ENCODE measurements around the gene DEPP1. TPM values are rescaled to one million over a fixed set of nuclear protein-coding genes. Genes with fewer than 3 reads are reported as not detected.

The DEPP1 gene
- total RNA-seq, 2 donors from 2014 or later: 0.31 to 0.53 TPM

DNA sequence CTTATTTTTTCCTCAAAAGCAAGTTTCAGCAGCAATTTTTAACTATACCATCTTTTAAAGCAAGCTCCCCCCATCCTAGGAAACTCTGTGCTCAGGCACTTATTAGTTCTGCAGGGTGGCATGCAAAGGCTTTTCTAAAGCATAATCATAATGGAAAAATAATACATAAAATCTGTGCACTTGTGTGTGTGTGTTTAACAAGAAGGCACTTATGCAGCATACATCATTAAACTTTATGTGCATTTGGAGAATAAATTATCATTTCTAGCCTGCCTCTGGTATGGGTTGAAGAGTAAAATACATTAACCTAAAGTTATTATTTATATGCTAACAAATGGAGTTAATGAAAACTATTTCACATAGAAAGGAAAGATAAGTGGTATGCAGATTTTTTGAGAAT lies 24.6 kb downstream of the DEPP1 start:
- Mint-ChIP-seq H3K36me3 (peaks cover 4% of the 10 kb centered on the region), H3K9me3 (no peaks in the 10 kb centered on the region), H3K4me3 (no peak overlapping the region), H3K27ac (peak overlapping the region in 1 of 2 donors; percentile 32), H3K4me1 (ENCODE audit: low read depth in 2 of 2) (peaks cover 20 to 28% of the 10 kb centered on the region in 2 donors), H3K27me3 (no peaks in the 10 kb centered on the region)
- DNase-seq (ENCODE audit: low spot score): no peak
- no peak for ATAC-seq

DNA sequence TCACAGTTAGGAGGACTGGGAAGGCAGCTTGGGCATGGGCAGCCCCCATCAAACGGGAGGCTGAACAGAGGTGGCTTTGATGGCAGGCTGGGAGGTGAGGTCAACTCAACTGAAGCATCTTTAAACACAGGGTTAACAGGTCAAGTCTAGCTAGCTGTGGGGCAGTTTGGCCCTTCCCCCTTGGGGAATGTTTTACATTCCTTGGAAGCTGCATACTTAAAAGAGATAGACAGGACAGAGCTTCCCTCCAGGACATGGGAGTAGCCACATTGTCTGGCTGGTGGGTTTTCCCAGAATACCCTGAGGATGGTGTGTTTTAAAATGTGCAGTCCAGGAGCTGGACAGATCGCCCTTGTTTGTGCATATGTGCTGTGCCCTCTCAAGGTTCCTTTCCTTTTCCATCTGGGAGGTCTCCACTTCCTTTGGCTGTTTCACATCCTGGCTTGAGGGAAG lies 25.8 kb downstream of the DEPP1 start:
- Mint-ChIP-seq H3K9me3 (no peaks in the 10 kb centered on the region), H3K27ac (no peak overlapping the region), H3K36me3 (peaks cover 4% of the 10 kb centered on the region), H3K4me1 (ENCODE audit: low read depth in 2 of 2) (peaks cover 11 to 22% of the 10 kb centered on the region in 2 donors), H3K27me3 (no peaks in the 10 kb centered on the region), H3K4me3 (no peak overlapping the region)
- no peak for DNase-seq (ENCODE audit: low spot score)
- ATAC-seq: no peak

GRCh38 chr10:44951576-44952226 lies 26.9 kb downstream of the DEPP1 start:
- Mint-ChIP-seq H3K9me3 (no peaks in the 10 kb centered on the region), H3K4me1 (ENCODE audit: low read depth in 2 of 2) (peaks cover 11 to 18% of the 10 kb centered on the region in 2 donors), H3K27ac (no peak overlapping the region), H3K27me3 (no peaks in the 10 kb centered on the region), H3K4me3 (no peak overlapping the region), H3K36me3 (peaks cover 4% of the 10 kb centered on the region)
- ATAC-seq (no peak), DNase-seq (ENCODE audit: low spot score) (no peak)

- no peak for ATAC-seq
Observed at GRCh38 chr10:44950326-44951225, 28.0 kb downstream of the DEPP1 start.

DNA sequence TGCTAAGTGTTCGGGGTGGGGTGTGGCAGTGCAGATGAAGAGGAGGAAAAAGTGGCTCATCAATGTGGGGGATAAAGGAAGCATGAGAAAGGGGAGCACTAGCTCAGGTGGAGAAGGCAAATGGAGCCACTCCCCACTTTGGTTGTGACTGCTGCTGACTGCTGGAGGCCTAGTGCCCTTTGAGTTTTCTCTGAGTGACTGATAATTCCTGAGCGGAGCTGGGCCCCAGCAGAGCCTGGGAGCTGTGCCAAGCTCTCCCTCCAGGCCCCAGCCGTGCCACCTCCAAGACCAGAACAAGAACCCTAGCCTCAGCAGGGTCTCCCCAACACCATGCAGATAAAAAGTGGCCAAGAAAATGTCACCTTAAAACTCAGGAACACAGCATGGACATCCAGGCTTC lies 28.7 kb downstream of the DEPP1 start:
- Mint-ChIP-seq H3K4me1 (ENCODE audit: low read depth in 2 of 2) (peaks cover 4 to 21% of the 10 kb centered on the region in 2 donors), H3K4me3 (no peak overlapping the region), H3K36me3 (peaks cover 10% of the 10 kb centered on the region), H3K27me3 (no peaks in the 10 kb centered on the region), H3K27ac (no peak overlapping the region), H3K9me3 (peaks cover 3% of the 10 kb centered on the region)
- no peak for DNase-seq (ENCODE audit: low spot score)
- no peak for ATAC-seq

More at GRCh38 chr10:44950326-44951225, 28.0 kb downstream of the DEPP1 start:
- DNase-seq (ENCODE audit: low spot score): no peak
- no peak overlapping the region for H3K4me3 Mint-ChIP-seq
- H3K36me3 Mint-ChIP-seq: peaks cover 5% of the 10 kb centered on the region
- no peaks in the 10 kb centered on the region for H3K27me3 Mint-ChIP-seq
- no peak overlapping the region for H3K27ac Mint-ChIP-seq
- peaks cover 6 to 22% of the 10 kb centered on the region in 2 donors for H3K4me1 Mint-ChIP-seq (ENCODE audit: low read depth in 2 of 2)
- no peaks in the 10 kb centered on the region for H3K9me3 Mint-ChIP-seq

DNA sequence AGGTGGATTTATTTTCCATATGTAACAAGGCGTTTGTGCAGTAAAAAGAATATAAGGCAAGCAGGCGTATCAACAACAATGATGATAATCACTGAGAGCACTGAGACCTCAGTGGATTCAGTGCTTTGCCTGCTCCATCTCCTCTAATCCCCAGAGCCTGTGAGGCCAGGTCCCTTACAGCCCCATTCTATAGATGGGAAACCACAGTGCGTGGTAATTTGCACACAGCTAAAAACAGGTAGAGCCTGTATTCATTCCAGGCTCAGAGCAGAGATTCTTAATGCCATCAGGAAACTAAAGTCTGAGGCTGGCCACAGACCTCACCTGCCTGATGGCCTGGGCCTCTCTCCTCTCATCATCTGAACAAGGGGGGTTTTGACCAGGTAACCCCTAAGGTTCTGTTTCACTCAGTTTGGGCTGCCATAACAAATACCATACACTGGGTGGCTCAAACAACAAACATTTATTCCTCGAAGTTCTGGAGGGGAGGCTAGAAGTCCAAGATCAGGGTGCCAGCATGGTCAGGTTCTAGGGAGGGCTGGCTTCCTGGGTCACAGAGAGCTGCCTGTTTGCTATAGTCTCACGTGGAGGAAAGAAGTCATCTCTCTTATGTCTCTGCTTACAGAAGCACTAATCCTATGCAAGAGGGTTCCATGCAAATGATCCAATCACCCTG lies 29.3 kb downstream of the DEPP1 start:
- peaks cover 0 to 18% of the 10 kb centered on the region in 2 donors for H3K4me1 Mint-ChIP-seq (ENCODE audit: low read depth in 2 of 2)
- peaks cover 0 to 2% of the 10 kb centered on the region in 2 donors for H3K27me3 Mint-ChIP-seq
- no peak overlapping the region for H3K27ac Mint-ChIP-seq
- peaks cover 9% of the 10 kb centered on the region for H3K9me3 Mint-ChIP-seq
- DNase-seq (ENCODE audit: low spot score) (no peak), ATAC-seq (no peak)
- peaks cover 17% of the 10 kb centered on the region for H3K36me3 Mint-ChIP-seq
- H3K4me3 Mint-ChIP-seq: no peak overlapping the region

DNA sequence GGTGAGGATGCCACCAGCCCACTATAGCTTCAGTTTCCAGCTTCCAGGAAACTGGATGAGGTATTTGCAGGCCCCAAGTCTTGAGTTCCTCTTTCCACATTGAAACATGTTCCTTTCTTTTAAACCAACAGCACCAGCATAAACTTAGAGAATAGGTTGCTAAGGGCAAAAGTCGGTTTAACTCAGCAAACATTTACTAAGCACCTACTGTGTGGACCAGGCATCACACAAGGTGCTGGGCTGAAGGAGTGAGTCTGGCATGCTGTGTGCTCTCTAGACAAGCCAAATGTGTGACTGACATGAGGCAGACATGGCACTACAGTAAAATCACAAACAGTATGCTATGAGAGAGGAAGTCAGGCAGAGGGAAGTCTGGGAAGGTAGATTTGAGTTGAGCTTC lies 30.0 kb downstream of the DEPP1 start:
- Mint-ChIP-seq H3K36me3 (peaks cover 20% of the 10 kb centered on the region), H3K4me3 (no peak overlapping the region), H3K4me1 (ENCODE audit: low read depth in 2 of 2) (peaks cover 0 to 18% of the 10 kb centered on the region in 2 donors), H3K9me3 (peaks cover 12% of the 10 kb centered on the region), H3K27me3 (peaks cover 0 to 5% of the 10 kb centered on the region in 2 donors), H3K27ac (no peak overlapping the region)
- no peak for DNase-seq (ENCODE audit: low spot score)
- no peak for ATAC-seq

- Mint-ChIP-seq H3K4me3 (no peak overlapping the region), H3K27me3 (peaks cover 0 to 11% of the 10 kb centered on the region in 2 donors), H3K4me1 (ENCODE audit: low read depth in 2 of 2) (peaks cover 0 to 18% of the 10 kb centered on the region in 2 donors), H3K36me3 (peaks cover 25% of the 10 kb centered on the region), H3K9me3 (peaks cover 12% of the 10 kb centered on the region), H3K27ac (no peak overlapping the region)
- DNase-seq (ENCODE audit: low spot score): no peak
- no peak for ATAC-seq
Observed at GRCh38 chr10:44947371-44948152, 31.0 kb downstream of the DEPP1 start.

GRCh38 chr10:44946205-44946604 lies 32.4 kb downstream of the DEPP1 start:
- ATAC-seq (peak; percentile 74 to 80), DNase-seq (ENCODE audit: low spot score) (no peak)
- peaks cover 26% of the 10 kb centered on the region for H3K36me3 Mint-ChIP-seq
- peaks cover 0 to 18% of the 10 kb centered on the region in 2 donors for H3K4me1 Mint-ChIP-seq (ENCODE audit: low read depth in 2 of 2)
- H3K4me3 Mint-ChIP-seq: peak overlapping the region; percentile 58
- H3K27ac Mint-ChIP-seq: peak overlapping the region; percentile 33 to 74
- peaks cover 0 to 17% of the 10 kb centered on the region in 2 donors for H3K27me3 Mint-ChIP-seq
- H3K9me3 Mint-ChIP-seq: peaks cover 12% of the 10 kb centered on the region

- Mint-ChIP-seq H3K27ac (no peak overlapping the region), H3K9me3 (peaks cover 12% of the 10 kb centered on the region), H3K4me1 (ENCODE audit: low read depth in 2 of 2) (peaks cover 0 to 17% of the 10 kb centered on the region in 2 donors), H3K27me3 (peaks cover 0 to 17% of the 10 kb centered on the region in 2 donors), H3K36me3 (peaks cover 26% of the 10 kb centered on the region), H3K4me3 (no peak overlapping the region)
- DNase-seq (ENCODE audit: low spot score) (no peak), ATAC-seq (no peak)
Observed at GRCh38 chr10:44944354-44944753, 34.3 kb downstream of the DEPP1 start.

GRCh38 chr10:44939691-44940401 lies 38.8 kb downstream of the DEPP1 start:
- H3K27me3 Mint-ChIP-seq: peaks cover 0 to 17% of the 10 kb centered on the region in 2 donors
- H3K4me3 Mint-ChIP-seq: no peak overlapping the region
- no peak overlapping the region for H3K27ac Mint-ChIP-seq
- DNase-seq (ENCODE audit: low spot score) (no peak), ATAC-seq (no peak)
- H3K36me3 Mint-ChIP-seq: peaks cover 16% of the 10 kb centered on the region
- peaks cover 20 to 24% of the 10 kb centered on the region in 2 donors for H3K4me1 Mint-ChIP-seq (ENCODE audit: low read depth in 2 of 2)
- peaks cover 9% of the 10 kb centered on the region for H3K9me3 Mint-ChIP-seq

- peaks cover 7% of the 10 kb centered on the region for H3K36me3 Mint-ChIP-seq
- no peak for DNase-seq (ENCODE audit: low spot score)
Observed at GRCh38 chr10:44938956-44939355, 39.7 kb downstream of the DEPP1 start.

More at GRCh38 chr10:44938956-44939355, 39.7 kb downstream of the DEPP1 start:
- Mint-ChIP-seq H3K27ac (no peak overlapping the region), H3K27me3 (peaks cover 0 to 12% of the 10 kb centered on the region in 2 donors), H3K4me3 (no peak overlapping the region), H3K4me1 (ENCODE audit: low read depth in 2 of 2) (peaks cover 24 to 28% of the 10 kb centered on the region in 2 donors), H3K9me3 (peaks cover under 1% of the 10 kb centered on the region)
- ATAC-seq: no peak
